GM12875 (cell line): ENCODE measurements around the gene KIF21A.

ENCODE experiments used
- H3K4me3 ChIP-seq: one replicate; pipeline ENCODE4 v1.5.1; 2011; ENCODE audit warnings: low read depth, low read length, control low read depth
- TF ChIP-seq, protein P1 (sequence below): IDR thresholded peaks from 2 replicates; pipeline ENCODE4 v1.5.1; 2011; ENCODE audit warnings: low read depth, mild to moderate bottlenecking, control low read depth, inconsistent platforms, low read length, moderate library complexity, borderline replicate concordance; ENCODE audit not compliant: insufficient read depth

KIF21A gene

DNA sequence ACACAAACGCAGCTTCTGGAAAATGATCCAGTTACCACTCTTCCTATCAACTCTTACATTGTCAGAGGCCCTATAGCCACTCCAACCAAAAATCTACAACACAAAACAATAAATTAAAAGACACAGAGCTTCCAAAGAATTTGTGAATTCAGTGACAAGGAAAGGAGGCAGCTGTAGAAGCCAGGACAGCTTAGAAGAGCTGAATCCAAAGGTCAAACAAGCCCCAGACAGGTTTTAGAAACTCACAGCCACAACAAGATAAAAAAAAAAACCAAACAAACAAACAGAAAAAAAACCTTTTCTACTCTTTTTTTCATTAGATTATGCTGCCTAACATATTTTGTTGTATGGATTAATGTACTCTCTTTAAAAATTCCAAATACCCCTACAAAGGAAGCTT lies 94.4 kb downstream of the KIF21A start:
- TF ChIP-seq, protein P1, sequence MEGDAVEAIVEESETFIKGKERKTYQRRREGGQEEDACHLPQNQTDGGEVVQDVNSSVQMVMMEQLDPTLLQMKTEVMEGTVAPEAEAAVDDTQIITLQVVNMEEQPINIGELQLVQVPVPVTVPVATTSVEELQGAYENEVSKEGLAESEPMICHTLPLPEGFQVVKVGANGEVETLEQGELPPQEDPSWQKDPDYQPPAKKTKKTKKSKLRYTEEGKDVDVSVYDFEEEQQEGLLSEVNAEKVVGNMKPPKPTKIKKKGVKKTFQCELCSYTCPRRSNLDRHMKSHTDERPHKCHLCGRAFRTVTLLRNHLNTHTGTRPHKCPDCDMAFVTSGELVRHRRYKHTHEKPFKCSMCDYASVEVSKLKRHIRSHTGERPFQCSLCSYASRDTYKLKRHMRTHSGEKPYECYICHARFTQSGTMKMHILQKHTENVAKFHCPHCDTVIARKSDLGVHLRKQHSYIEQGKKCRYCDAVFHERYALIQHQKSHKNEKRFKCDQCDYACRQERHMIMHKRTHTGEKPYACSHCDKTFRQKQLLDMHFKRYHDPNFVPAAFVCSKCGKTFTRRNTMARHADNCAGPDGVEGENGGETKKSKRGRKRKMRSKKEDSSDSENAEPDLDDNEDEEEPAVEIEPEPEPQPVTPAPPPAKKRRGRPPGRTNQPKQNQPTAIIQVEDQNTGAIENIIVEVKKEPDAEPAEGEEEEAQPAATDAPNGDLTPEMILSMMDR, result no peak
- H3K4me3 ChIP-seq, result no peak overlapping the region

DNA sequence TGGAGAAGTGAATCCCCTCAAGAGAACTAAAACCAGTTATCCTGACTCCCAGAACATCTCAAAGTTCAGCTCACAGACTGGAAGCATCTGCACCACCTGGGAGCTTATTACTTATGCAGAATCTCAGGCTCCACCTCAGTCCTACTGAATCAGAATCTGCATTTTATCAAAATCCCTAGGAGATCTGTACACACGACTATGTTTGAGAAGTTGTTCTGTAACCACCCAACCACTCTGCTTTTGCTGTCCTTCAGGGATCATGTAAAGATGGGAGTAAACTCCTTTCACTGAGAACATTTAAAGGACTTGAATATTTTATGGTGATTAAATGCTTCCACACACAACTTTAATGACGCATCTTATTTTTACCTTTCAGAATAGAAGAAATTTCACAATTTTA lies 98.0 kb downstream of the KIF21A start:
- TF ChIP-seq, protein P1, result no peak
- H3K4me3 ChIP-seq, result no peak overlapping the region

DNA sequence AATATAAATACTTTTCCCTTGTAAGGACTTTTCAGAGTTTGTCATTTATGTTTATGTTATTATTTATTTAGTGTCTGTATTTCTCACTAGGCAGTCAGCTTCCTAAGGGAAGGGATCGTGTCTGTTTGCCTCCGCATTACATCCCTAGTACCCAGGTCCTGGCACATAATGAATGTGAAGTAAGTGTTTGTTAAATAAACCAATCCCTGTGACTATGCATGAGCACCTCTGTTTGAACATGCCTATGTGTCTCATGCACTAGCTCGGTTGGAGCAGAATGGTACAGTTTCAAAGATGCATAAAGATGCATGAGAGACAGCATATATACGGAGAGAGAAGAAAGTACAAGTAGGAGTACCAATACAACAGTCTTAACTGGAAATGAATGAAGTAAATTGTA lies 99.3 kb downstream of the KIF21A start:
- H3K4me3 ChIP-seq, result no peak overlapping the region
- TF ChIP-seq, protein P1, result no peak

DNA sequence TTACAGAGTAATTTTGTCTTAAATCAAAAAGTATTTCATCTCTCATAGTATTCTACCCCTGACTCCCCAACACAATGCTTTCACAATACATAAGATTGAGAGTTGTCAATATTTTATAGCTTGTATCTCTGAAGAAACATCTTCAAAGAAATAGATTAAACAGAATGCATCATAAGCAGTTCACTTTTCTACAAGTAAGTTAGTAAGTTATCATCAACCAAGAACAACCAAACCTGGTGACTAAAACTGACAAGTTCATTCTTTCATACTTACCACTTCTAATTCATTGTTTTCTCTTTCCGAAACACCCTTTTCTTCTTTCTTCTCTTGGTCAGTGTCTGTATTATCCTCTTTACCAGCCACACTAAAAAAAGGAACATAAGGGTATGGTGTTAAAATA lies 101.2 kb downstream of the KIF21A start:
- TF ChIP-seq, protein P1, result no peak

DNA sequence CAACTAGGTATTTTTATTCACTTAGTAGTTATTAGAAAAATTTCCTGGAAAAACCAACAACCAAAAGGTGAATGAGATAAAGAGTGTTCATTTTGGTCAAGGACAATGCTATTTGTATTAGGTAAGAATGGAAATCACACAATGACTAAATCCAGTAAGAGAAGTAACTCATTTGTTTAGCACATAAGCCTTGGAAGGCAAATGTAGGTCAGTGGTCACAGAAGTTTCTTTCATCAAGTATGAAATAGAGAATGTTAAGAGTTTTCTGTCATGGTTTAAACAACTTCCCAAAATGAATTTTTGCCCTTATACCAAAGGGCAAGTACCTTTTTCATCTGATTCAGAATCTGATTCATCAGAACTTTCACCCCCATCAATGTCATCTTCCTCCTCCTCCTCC lies 101.7 kb downstream of the KIF21A start:
- H3K4me3 ChIP-seq, result no peak overlapping the region
- TF ChIP-seq, protein P1, result no peak

More for the DNA sequence above, 101.2 kb downstream of the KIF21A start:
- H3K4me3 ChIP-seq, result no peak overlapping the region

DNA sequence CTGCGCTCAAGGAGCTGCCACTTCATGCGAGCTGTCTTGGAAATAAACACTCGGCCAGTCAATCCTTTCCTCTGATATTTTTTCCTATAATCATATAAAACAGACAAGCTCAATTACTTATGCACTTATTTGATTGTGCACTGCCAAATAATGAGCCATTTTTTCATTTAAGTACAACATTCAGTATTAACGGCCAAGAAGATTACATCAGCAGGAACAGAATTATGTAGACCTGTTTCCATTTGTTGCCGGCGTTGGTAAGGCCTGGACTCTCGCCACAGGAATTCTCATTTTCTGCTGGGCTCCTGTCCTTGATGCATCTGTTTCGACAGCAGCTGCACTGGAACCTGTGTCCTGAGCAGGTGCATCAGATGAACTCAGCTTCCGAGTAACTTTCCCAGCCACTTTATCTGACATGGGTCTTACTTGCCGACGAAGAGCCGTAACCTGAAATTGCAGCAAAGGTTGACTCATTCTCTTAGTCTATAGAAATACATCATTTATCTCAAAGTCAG lies 110.2 kb downstream of the KIF21A start:
- TF ChIP-seq, protein P1, result no peak
- H3K4me3 ChIP-seq, result no peak overlapping the region

DNA sequence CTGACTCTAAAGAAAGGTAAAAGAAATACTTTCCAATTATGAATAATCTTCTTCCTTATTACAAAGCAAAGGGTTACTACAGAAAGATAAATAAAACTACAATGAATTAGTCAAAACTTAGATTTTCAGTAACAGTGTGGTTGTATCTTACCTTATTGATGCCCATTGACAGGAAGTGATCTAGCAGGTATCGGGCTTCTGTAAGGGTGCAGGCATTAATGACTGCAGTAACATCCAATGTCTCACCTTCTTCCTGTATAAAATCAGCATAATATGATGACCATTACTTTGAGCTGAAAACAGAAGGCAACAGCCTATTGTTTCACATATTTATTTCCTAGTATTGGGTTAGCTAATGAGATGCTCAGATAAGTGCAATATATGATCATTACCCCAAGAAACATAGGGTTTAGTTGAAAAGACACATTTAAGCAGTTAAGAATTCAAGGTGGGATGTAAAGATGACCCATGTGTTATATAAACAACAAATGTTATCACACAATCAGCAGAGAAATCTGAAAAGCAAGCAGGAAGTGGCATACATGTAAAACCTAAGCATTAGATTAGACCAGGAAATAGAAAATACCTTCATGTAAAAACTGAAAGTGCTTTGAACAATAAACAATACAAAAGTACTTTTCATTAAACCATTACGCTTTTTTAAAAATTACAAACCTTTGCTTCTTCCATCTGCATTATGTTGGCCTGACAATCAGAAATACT lies 111.2 kb downstream of the KIF21A start:
- TF ChIP-seq, protein P1, result no peak
- no peak overlapping the region for H3K4me3 ChIP-seq
